Neuronal stem cell (in vitro differentiated cells): Measurements from ENCODE around the gene METTL26.
A peak's percentile ranks its signal among the peaks of the same experiment; 100 is the strongest.

Source experiments
- DNase-seq: peaks from one replicate; pipeline ENCODE4 v3.0.0-alpha.2; 2013; ENCODE audit warnings: low spot score
- H2AFZ ChIP-seq: one replicate; pipeline ENCODE4 v1.6.1; 2013; ENCODE audit warnings: mild to moderate bottlenecking, low read length, inconsistent platforms
- H2AK5ac ChIP-seq: 2 replicates; pipeline ENCODE4 v1.6.1; 2013; ENCODE audit warnings: low read depth, mild to moderate bottlenecking, inconsistent platforms, low read length, moderate library complexity, mixed read lengths
- H2BK120ac ChIP-seq: 2 replicates; pipeline ENCODE4 v1.6.1; 2013; ENCODE audit warnings: low read depth, mild to moderate bottlenecking, inconsistent platforms, low read length, moderate library complexity, mixed read lengths
- H2BK12ac ChIP-seq: one replicate; pipeline ENCODE4 v1.6.1; 2013; ENCODE audit warnings: low read length, inconsistent platforms
- H2BK15ac ChIP-seq: 2 replicates; pipeline ENCODE4 v1.6.1; 2013; ENCODE audit warnings: mild to moderate bottlenecking, low read length, inconsistent platforms, mixed read lengths
- H2BK5ac ChIP-seq: one replicate; pipeline ENCODE4 v1.6.1; 2013; ENCODE audit warnings: inconsistent platforms, mild to moderate bottlenecking, low read length, moderate library complexity
- H3K14ac ChIP-seq: one replicate; pipeline ENCODE4 v1.6.1; 2013; ENCODE audit warnings: low read length, inconsistent platforms
- H3K18ac ChIP-seq: 2 replicates; pipeline ENCODE4 v1.6.1; 2013; ENCODE audit warnings: low read length, inconsistent platforms
- H3K23ac ChIP-seq: 2 replicates; pipeline ENCODE4 v1.6.1; 2013; ENCODE audit warnings: low read depth, mild to moderate bottlenecking, mixed read lengths, low read length, inconsistent platforms; ENCODE audit not compliant: poor library complexity
- H3K27ac ChIP-seq: replicated peaks from 3 replicates; pipeline ENCODE4 v1.5.1; 2013; ENCODE audit warnings: low read length, inconsistent platforms
- H3K27me3 ChIP-seq, 3 experiments: 2 replicates each; pipeline ENCODE4 v1.6.1; 2013; ENCODE audit warnings: low read length in 3 of 3, mild to moderate bottlenecking in 2 of 3, inconsistent platforms in 1 of 3, low read depth in 1 of 3, mixed read lengths in 1 of 3, moderate library complexity in 1 of 3; ENCODE audit not compliant: control insufficient read depth in 3 of 3, insufficient read depth in 3 of 3
- H3K36me3 ChIP-seq, 2 donors: replicated peaks in 1 of 2; 2 replicates each; pipeline ENCODE4 v1.6.1; 2013; ENCODE audit warnings: low read length in 2 of 2; ENCODE audit not compliant: control insufficient read depth in 2 of 2, insufficient read depth in 2 of 2
- H3K4ac ChIP-seq: 2 replicates; pipeline ENCODE4 v1.6.1; 2013; ENCODE audit warnings: inconsistent platforms, mild to moderate bottlenecking, low read length, moderate library complexity
- H3K4me1 ChIP-seq, 2 donors: 1 replicate in 1 of 2; 2 replicates in 1 of 2; pipeline ENCODE4 v1.6.1; 2013; ENCODE audit warnings: low read length in 2 of 2, low read depth in 1 of 2; ENCODE audit not compliant: control insufficient read depth in 2 of 2, insufficient read depth in 1 of 2
- H3K4me2 ChIP-seq: one replicate; pipeline ENCODE4 v1.6.1; 2013; ENCODE audit warnings: mild to moderate bottlenecking, low read length, inconsistent platforms; ENCODE audit not compliant: insufficient read depth, poor library complexity, severe bottlenecking
- H3K4me3 ChIP-seq, 2 donors: 2 replicates each; pipeline ENCODE4 v1.5.1; 2013; ENCODE audit warnings: low read length in 2 of 2, mild to moderate bottlenecking in 2 of 2, inconsistent platforms in 1 of 2, moderate library complexity in 1 of 2
- H3K79me1 ChIP-seq: one replicate; pipeline ENCODE4 v1.6.1; 2013; ENCODE audit warnings: low read depth, mild to moderate bottlenecking, inconsistent platforms, low read length, moderate library complexity
- H3K9ac ChIP-seq: one replicate; pipeline ENCODE4 v1.6.1; 2013; ENCODE audit warnings: mild to moderate bottlenecking, low read depth, low read length, inconsistent platforms; ENCODE audit not compliant: poor library complexity
- H3K9me3 ChIP-seq, 2 donors: replicated peaks in 1 of 2; 2 replicates each; pipeline versions ENCODE3 to v1.6.1; 2013; ENCODE audit warnings: low read length in 2 of 2, mild to moderate bottlenecking in 2 of 2, inconsistent platforms in 1 of 2, low read depth in 1 of 2, mixed read lengths in 1 of 2, moderate library complexity in 1 of 2; ENCODE audit not compliant: control insufficient read depth in 2 of 2, insufficient read depth in 1 of 2
- H4K8ac ChIP-seq: one replicate; pipeline ENCODE4 v1.6.1; 2013; ENCODE audit warnings: low read depth, mild to moderate bottlenecking, inconsistent platforms, low read length, moderate library complexity
- H4K91ac ChIP-seq: one replicate; pipeline ENCODE4 v1.6.1; 2013; ENCODE audit warnings: low read length, low read depth, mild to moderate bottlenecking, inconsistent platforms; ENCODE audit not compliant: poor library complexity
- WGBS, 2 donors: extraction: QIAGEN DNeasy Blood & Tissue Kit; methylation state at CpG; one replicate each; pipeline ENCODE4 v1.1.7; 2013; ENCODE audit warnings: missing lambda C conversion rate in 2 of 2, mixed read lengths in 1 of 2; ENCODE audit not compliant: insufficient read length in 2 of 2, insufficient replicate concordance in 1 of 2; ENCODE audit errors: extremely low coverage in 2 of 2; 5-methylcytosine and 5-hydroxymethylcytosine counted together

Gene METTL26

GRCh38 chr16:595942-596735 is 40.0 kb downstream of the METTL26 start:
- Histone ChIP-seq H3K4me2 (no peak overlapping the region), H3K4me1 (peaks cover 0 to 2% of the 10 kb centered on the region in 2 donors), H2AFZ (no peak overlapping the region), H3K9ac (no peak overlapping the region), H2BK120ac (no peak overlapping the region), H3K27me3 (peaks cover 0 to under 1% (median 0%) of the 10 kb centered on the region in 3 experiments), H3K14ac (no peak overlapping the region), H4K91ac (no peak overlapping the region), H4K8ac (no peak overlapping the region), H3K18ac (no peak overlapping the region), H2AK5ac (no peak overlapping the region), H2BK15ac (no peak overlapping the region), H3K4me3 (no peak overlapping the region), H3K27ac (no peak overlapping the region), H3K36me3 (peaks cover 7 to 59% of the 10 kb centered on the region in 2 donors), H3K9me3 (peaks cover 3 to 4% of the 10 kb centered on the region in 2 donors), H3K23ac (no peak overlapping the region), H3K79me1 (peaks cover 22% of the 10 kb centered on the region), H2BK12ac (no peak overlapping the region), H2BK5ac (no peak overlapping the region), H3K4ac (no peak overlapping the region)
- no peak for DNase-seq
- WGBS, 2 donors = no CpG with 5 or more reads among the region's 34 CpGs

DNA sequence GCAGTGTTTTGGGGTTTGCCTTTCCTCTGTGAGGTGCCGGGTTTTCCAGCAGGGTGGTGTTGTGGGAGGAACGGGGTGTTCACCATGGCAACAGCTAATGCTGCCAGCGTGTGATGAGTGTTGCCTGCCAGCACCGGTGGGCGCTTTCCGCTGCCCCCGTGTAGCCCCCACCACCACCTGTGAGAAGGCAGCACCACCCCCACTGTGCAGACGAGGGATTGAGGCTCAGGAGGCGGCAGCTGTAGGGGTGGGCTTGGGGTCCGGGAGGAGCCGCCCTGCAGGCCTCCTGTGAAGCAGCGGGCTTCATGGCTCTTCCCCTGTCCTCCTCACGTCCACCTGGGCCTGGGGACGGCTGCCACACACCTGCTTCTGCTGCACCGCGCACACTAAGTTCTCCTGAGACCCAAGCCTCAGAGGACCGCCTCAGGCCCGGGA is 41.0 kb downstream of the METTL26 start:
- no peak overlapping the region for H2BK120ac ChIP-seq
- no peak overlapping the region for H2AK5ac ChIP-seq
- no peak overlapping the region for H2BK12ac ChIP-seq
- H3K4me3 ChIP-seq = no peak overlapping the region
- no peak overlapping the region for H3K4ac ChIP-seq
- H4K91ac ChIP-seq = no peak overlapping the region
- no peak overlapping the region for H2AFZ ChIP-seq
- peaks cover 6 to 9% of the 10 kb centered on the region in 2 donors for H3K4me1 ChIP-seq
- H3K27me3 ChIP-seq = peaks cover 0 to 2% (median 0%) of the 10 kb centered on the region in 3 experiments
- no peak overlapping the region for H3K23ac ChIP-seq
- H3K27ac ChIP-seq = no peak overlapping the region
- H3K4me2 ChIP-seq = no peak overlapping the region
- H3K9ac ChIP-seq = no peak overlapping the region
- peaks cover 3 to 4% of the 10 kb centered on the region in 2 donors for H3K9me3 ChIP-seq
- H3K36me3 ChIP-seq = peaks cover 7 to 58% of the 10 kb centered on the region in 2 donors
- H3K14ac ChIP-seq = no peak overlapping the region
- H3K18ac ChIP-seq = no peak overlapping the region
- H2BK5ac ChIP-seq = no peak overlapping the region
- peaks cover 31% of the 10 kb centered on the region for H3K79me1 ChIP-seq
- H4K8ac ChIP-seq = no peak overlapping the region
- no CpG with 5 or more reads among the region's 18 CpGs for WGBS, 2 donors
- no peak for DNase-seq
- no peak overlapping the region for H2BK15ac ChIP-seq

- Histone ChIP-seq H3K27ac (no peak overlapping the region), H3K9ac (no peak overlapping the region), H3K27me3 (peaks cover 0 to 2% (median 0%) of the 10 kb centered on the region in 3 experiments), H3K4me3 (no peak overlapping the region), H3K23ac (peak overlapping the region; percentile 65), H3K14ac (no peak overlapping the region), H3K4ac (no peak overlapping the region), H4K91ac (no peak overlapping the region), H2AFZ (no peak overlapping the region), H3K9me3 (no peaks in the 10 kb centered on the region), H3K79me1 (peaks cover 26% of the 10 kb centered on the region), H2BK15ac (no peak overlapping the region), H2AK5ac (no peak overlapping the region), H2BK5ac (no peak overlapping the region), H3K36me3 (peaks cover 3 to 47% of the 10 kb centered on the region in 2 donors), H4K8ac (no peak overlapping the region), H2BK12ac (no peak overlapping the region), H2BK120ac (no peak overlapping the region), H3K4me2 (no peak overlapping the region), H3K4me1 (peaks cover 6 to 9% of the 10 kb centered on the region in 2 donors), H3K18ac (no peak overlapping the region)
- no peak for DNase-seq
- no CpG with 5 or more reads among the region's 16 CpGs for WGBS, 2 donors
Observed at GRCh38 chr16:593807-594206, 42.3 kb downstream of the METTL26 start.

- peaks cover 25% of the 10 kb centered on the region for H3K79me1 ChIP-seq
- no peak overlapping the region for H3K27ac ChIP-seq
- H3K18ac ChIP-seq = no peak overlapping the region
- H2BK12ac ChIP-seq = no peak overlapping the region
- H3K27me3 ChIP-seq = peaks cover 0 to 2% (median 0%) of the 10 kb centered on the region in 3 experiments
- H3K9me3 ChIP-seq = no peaks in the 10 kb centered on the region
- DNase-seq = no peak
- H2BK15ac ChIP-seq = no peak overlapping the region
- no peak overlapping the region for H3K9ac ChIP-seq
- no CpG with 5 or more reads among the region's 9 CpGs for WGBS, 2 donors
- no peak overlapping the region for H3K4me2 ChIP-seq
- H3K23ac ChIP-seq = no peak overlapping the region
- H4K91ac ChIP-seq = no peak overlapping the region
- no peak overlapping the region for H3K4me3 ChIP-seq
- H2BK5ac ChIP-seq = no peak overlapping the region
- H4K8ac ChIP-seq = no peak overlapping the region
- no peak overlapping the region for H2BK120ac ChIP-seq
- peaks cover 3 to 43% of the 10 kb centered on the region in 2 donors for H3K36me3 ChIP-seq
- no peak overlapping the region for H2AK5ac ChIP-seq
- peaks cover 6 to 11% of the 10 kb centered on the region in 2 donors for H3K4me1 ChIP-seq
- no peak overlapping the region for H3K14ac ChIP-seq
- H3K4ac ChIP-seq = no peak overlapping the region
- H2AFZ ChIP-seq = no peak overlapping the region
Observed at GRCh38 chr16:593406-593805, 42.7 kb downstream of the METTL26 start.
